ENCODE results near the gene DHRS7C. TPM values are rescaled to one million over a fixed set of nuclear protein-coding genes. Genes with fewer than 3 reads are reported as not detected.

The DHRS7C gene
- total RNA-seq, 2 experiments from 2014 or later, result not detected

DNA sequence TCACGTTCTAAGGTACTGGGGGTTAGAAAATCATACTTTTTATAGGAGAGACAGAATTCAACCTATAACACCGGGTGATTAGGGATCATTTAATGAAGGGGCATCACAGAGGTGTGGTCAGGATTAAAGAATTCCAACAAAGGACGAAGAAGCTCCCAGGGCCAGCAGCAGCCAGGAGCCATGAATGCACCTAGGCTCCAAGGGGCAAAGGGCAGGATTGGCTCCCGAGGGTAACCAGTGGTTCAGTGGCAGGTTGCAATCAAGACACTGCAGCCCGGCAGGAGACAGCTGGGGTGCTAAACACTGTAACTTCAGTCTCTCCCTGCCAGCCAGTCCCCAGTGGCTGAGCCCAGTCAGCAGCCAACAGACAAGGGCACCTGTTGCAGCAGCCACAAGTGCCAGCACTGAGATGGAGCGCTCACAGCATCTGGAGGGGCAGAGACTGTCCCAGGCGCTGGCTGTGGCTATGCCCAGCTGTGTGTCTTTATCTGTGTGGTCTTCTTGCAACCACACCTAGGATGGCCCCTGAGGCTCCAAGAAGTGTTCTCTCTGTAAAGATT is 23.9 kb downstream of the DHRS7C start:
- no peak overlapping the region for H3K4me3 Mint-ChIP-seq
- ChIA-PET POLR2A (no interaction called here), CTCF (interaction anchor here (1.8 kb wide), 1 partner anchor 12 kb away, joined by 5 read pairs; no protein-coding TSS in a partner anchor)
- H3K27ac Mint-ChIP-seq, result no peak overlapping the region
- no peak for DNase-seq
- peaks cover 5% of the 10 kb centered on the region for H3K27me3 Mint-ChIP-seq
- no peaks in the 10 kb centered on the region for H3K9me3 Mint-ChIP-seq
- H3K36me3 Mint-ChIP-seq (ENCODE audit: low read depth), result no peaks in the 10 kb centered on the region
- H3K4me1 Mint-ChIP-seq, result peaks cover 7% of the 10 kb centered on the region

DNA sequence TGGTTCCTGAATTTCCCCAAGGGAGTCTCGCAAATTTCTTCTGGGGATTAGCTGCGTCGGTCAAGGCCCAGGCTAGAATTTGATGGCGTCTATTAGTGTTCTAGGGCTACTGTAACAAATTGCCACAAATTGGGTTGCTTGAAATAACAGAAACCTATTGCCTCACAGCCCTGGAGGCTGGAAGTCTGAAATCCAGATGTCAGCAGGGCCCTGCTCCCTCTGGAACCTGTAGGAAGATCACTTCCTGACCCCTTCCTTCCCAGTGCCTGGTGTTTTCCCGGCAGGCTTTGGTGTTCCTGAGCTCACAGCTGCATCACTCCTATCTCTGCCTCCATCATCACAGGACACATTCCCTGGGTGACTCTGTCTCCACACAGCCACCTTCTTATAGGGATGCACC is 24.4 kb downstream of the DHRS7C start:
- no peaks in the 10 kb centered on the region for H3K36me3 Mint-ChIP-seq (ENCODE audit: low read depth)
- CTCF ChIA-PET, result no interaction called here
- H3K4me3 Mint-ChIP-seq, result no peak overlapping the region

DNA sequence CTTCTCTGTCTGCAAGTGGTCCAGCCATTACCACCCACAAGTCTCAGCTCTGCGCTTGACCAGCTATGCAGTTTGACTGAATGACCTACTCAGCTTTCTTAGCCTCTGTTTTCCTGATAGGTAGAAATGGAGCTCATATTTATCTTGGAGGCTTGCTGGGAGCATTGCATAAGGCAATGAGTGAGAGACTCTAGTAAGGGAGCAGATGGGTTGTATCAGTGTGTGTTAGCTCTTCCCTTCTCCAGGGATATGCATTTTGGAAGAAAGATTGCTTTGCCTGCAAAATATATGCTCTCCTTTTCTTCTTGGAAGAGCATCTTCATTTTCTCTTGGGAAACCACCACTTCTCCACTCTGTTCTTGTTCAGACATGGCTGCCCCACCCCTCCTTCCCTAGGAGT is 26.1 kb downstream of the DHRS7C start:
- DNase-seq, result no peak
- H3K4me1 Mint-ChIP-seq, result peaks cover 10% of the 10 kb centered on the region
- H3K36me3 Mint-ChIP-seq (ENCODE audit: low read depth), result no peaks in the 10 kb centered on the region
- ChIA-PET CTCF (no interaction called here), POLR2A (no interaction called here)
- no peak overlapping the region for H3K27ac Mint-ChIP-seq
- peaks cover 5% of the 10 kb centered on the region for H3K27me3 Mint-ChIP-seq
- no peak overlapping the region for H3K4me3 Mint-ChIP-seq
- H3K9me3 Mint-ChIP-seq, result no peaks in the 10 kb centered on the region

More for the DNA sequence above, 24.4 kb downstream of the DHRS7C start:
- DNase-seq, result no peak
- Mint-ChIP-seq H3K27me3 (peaks cover 5% of the 10 kb centered on the region), H3K27ac (no peak overlapping the region), H3K9me3 (no peaks in the 10 kb centered on the region), H3K4me1 (peaks cover 10% of the 10 kb centered on the region)
- POLR2A ChIA-PET, result no interaction called here

DNA sequence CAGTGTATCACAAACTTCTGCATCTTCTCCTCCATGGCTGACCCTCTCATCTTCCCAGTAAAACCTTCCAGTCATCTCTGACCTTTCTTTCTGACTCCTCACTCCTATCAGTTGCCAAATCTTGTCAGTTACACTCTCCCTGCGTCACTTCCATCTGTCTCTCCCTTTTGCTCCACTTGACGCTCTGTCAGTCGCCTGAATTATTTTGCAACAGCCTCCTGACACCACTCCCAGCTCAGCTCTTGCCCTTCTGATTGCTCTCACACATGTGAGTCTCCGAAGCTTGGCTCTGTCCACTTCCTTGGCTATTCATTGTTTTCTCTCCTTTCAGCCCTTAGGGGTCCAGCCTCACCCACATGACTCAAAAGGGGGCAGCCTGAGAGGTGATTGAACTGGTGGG is 27.7 kb downstream of the DHRS7C start:
- DNase-seq, result no peak
- H3K27ac Mint-ChIP-seq, result no peak overlapping the region
- H3K4me1 Mint-ChIP-seq, result peaks cover 10% of the 10 kb centered on the region
- ChIA-PET POLR2A (no interaction called here), CTCF (no interaction called here)
- H3K27me3 Mint-ChIP-seq, result peaks cover 5% of the 10 kb centered on the region
- H3K9me3 Mint-ChIP-seq, result no peaks in the 10 kb centered on the region
- H3K36me3 Mint-ChIP-seq (ENCODE audit: low read depth), result no peaks in the 10 kb centered on the region
- H3K4me3 Mint-ChIP-seq, result no peak overlapping the region

DNA sequence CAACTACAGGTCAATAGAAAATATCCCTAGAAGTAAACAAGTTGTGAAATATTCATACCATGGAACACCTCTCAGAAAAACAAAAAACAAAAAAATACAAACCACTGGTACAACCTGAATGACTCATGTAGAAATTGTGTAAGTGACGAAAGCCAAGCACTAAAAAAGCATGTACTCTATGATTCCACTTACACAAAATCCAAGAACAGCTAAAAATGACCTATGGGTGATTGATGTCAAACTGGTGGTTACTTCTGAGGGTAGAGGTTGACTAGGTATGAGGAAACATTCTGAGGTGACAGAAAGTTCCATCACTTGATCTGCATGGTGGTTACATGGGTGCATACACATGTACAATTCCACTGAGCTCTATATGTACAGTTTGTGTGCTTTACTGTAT is 31.1 kb downstream of the DHRS7C start:
- ChIA-PET CTCF (interaction anchor here (1.0 kb wide), 1 partner anchor 8 kb away, joined by 3 read pairs; no protein-coding TSS in a partner anchor), POLR2A (no interaction called here)
- Mint-ChIP-seq H3K27ac (no peak overlapping the region), H3K9me3 (no peaks in the 10 kb centered on the region), H3K36me3 (ENCODE audit: low read depth) (no peaks in the 10 kb centered on the region), H3K27me3 (peaks cover 5% of the 10 kb centered on the region), H3K4me3 (no peak overlapping the region), H3K4me1 (peaks cover 10% of the 10 kb centered on the region)
- DNase-seq, result no peak

DNA sequence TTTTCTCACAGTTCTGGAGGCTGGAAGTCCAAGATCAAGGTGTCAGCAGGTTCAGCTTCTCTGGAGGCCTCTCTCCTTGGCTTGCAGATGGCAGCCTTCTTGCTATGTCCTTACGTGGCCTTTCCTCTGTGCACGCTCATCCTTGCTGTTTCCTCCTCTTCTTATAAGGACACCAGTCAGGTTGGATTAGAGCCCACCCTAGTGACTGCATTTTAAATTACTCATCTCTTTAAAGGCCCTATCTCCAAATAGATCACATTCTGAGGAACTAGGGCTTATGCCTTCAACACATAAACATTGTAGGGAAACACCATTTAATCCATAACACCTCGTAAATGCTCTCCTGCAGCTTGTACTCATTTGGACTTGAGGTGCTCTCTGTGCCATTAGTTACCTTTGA is 36.3 kb downstream of the DHRS7C start:
- ChIA-PET CTCF (interaction anchor here (1.5 kb wide), 1 partner anchor 13 kb away, joined by 5 read pairs; no protein-coding TSS in a partner anchor), POLR2A (no interaction called here)
- Mint-ChIP-seq H3K4me3 (no peak overlapping the region), H3K36me3 (ENCODE audit: low read depth) (no peaks in the 10 kb centered on the region), H3K4me1 (no peaks in the 10 kb centered on the region), H3K27ac (no peak overlapping the region), H3K27me3 (peaks cover 10% of the 10 kb centered on the region), H3K9me3 (no peaks in the 10 kb centered on the region)
- no peak for DNase-seq

DNA sequence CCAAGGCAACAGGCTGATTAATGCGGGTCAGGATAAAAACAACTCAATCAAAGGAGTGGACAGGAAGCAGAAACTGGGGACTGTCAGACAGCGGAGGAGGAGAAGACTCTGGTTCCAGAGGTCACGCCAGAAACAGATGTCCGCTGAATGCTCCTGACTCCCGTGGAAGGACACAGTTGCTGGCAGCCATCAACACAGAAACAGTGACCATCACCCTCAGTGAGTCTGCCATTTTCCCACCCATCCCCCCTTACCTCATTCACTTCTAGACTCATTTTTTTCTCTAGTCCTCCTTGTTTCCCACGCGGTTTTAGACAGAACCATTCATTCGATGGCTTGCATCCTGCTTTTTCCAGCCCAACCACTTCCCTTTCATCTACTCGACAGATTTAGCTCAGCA is 40.9 kb downstream of the DHRS7C start:
- H3K4me3 Mint-ChIP-seq, result no peak overlapping the region
- H3K27me3 Mint-ChIP-seq, result peaks cover 15% of the 10 kb centered on the region
- no peaks in the 10 kb centered on the region for H3K36me3 Mint-ChIP-seq (ENCODE audit: low read depth)
- H3K27ac Mint-ChIP-seq, result no peak overlapping the region
- H3K9me3 Mint-ChIP-seq, result no peaks in the 10 kb centered on the region
- no peak for DNase-seq
- no peaks in the 10 kb centered on the region for H3K4me1 Mint-ChIP-seq
- POLR2A ChIA-PET, result no interaction called here
- CTCF ChIA-PET, result interaction anchor here (0.9 to 2.0 kb wide), 3 partner anchors 18 to 174 kb away, joined by 3 to 4 read pairs (median 4); partner anchors contain the start of gene CFAP52

DNA sequence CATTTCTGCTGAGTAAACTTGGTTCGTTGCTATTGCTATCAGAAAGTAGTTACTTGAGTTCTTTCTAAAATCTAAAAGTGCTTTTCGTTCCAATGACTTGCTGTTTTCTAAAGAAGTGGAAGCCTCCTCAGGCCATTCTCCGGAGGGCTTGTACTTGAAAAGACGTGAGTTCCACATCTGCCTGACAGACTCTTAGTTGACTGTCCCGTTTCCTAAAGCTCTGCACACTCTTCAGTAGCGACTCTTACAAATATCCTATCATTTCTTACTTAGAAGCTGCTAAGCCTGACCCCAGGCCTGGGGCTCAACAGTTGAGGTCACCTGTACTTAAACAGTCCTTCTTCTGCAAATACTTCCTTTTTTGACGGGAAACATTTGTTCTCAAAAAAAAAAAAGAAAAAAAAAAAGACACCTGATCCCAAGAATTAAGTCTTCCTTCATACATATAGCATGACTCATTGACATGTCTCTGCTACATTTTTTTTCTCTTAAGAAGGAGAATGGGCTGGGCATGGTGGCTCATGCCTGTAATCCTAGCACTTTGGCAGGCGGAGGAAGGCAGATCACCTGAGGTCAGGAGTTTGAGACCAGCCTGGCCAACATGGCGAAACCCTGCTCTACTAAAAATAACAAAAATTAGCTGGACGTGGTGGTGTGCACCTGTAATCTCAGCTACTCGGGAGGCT is 61.5 kb downstream of the DHRS7C start:
- CTCF ChIA-PET, result interaction anchor here (0.5 to 0.7 kb wide), 4 partner anchors 27 to 531 kb away, joined by 3 to 4 read pairs (median 3); no protein-coding TSS in a partner anchor
- Mint-ChIP-seq H3K9me3 (no peaks in the 10 kb centered on the region), H3K36me3 (ENCODE audit: low read depth) (no peaks in the 10 kb centered on the region), H3K4me1 (no peaks in the 10 kb centered on the region), H3K27ac (no peak overlapping the region), H3K4me3 (no peak overlapping the region), H3K27me3 (peaks cover 2% of the 10 kb centered on the region)
- DNase-seq, result no peak
- POLR2A ChIA-PET, result no interaction called here

DNA sequence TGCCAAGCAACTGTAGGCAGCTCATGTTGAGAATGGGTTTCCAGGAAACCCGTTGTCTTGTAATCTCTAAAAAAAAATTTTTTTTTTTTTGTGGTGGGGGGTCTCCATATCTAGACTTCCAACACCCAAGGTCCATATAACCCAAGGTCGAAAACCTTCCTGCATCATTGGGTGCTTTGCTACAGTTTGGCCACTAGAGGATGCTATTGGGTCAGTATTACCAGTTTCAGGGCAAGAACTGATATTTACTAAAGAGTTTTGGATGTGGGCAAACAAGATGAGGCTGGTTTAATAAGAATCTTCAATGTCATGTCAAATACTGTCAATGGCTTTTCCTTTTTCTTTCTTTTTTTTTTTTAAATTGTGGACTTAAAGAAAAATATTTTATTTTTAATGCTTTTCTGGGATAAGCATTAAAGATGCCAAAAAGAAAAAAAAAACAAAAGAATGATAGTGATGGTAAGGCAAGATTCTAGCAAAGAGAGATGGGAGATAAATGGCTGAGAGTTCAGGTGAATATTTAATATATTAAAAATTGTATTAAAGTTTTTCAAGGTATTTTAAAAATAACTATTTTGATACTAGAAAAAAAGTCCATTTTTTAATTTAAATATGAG is 62.2 kb downstream of the DHRS7C start:
- CTCF ChIA-PET, result interaction anchor here (1.1 kb wide), 1 partner anchor 17 kb away, joined by 4 read pairs; no protein-coding TSS in a partner anchor
- H3K27ac Mint-ChIP-seq, result no peak overlapping the region

DNA sequence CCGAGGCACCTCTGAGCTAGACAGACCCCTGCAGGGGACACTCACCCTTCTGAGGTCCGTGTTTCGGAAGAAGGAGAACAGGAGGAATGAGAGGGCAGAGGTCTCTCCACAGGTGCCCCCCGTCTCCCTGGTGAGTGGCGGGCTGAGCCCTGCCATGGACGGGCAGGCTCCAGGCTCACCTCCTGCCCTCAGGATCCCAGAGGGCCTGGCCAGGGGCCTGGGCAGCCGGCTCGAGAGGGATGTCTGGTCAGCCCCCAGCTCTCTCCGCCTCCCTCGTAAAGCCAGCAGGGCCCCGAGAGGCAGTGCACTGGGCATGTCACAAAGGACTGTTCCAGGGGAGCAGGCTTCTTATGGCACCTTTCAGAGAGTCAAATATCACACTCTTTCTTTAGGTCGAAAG is 62.8 kb downstream of the DHRS7C start:
- H3K4me3 Mint-ChIP-seq, result no peak overlapping the region
- H3K9me3 Mint-ChIP-seq, result no peaks in the 10 kb centered on the region
- H3K27me3 Mint-ChIP-seq, result peaks cover 2% of the 10 kb centered on the region
- no peak overlapping the region for H3K27ac Mint-ChIP-seq
- ChIA-PET CTCF (interaction anchor here (1.1 kb wide), 1 partner anchor 16 kb away, joined by 4 read pairs; no protein-coding TSS in a partner anchor), POLR2A (no interaction called here)
- no peaks in the 10 kb centered on the region for H3K36me3 Mint-ChIP-seq (ENCODE audit: low read depth)
- no peaks in the 10 kb centered on the region for H3K4me1 Mint-ChIP-seq
- DNase-seq, result no peak

More for the DNA sequence above, 62.2 kb downstream of the DHRS7C start:
- POLR2A ChIA-PET, result no interaction called here
- Mint-ChIP-seq H3K9me3 (no peaks in the 10 kb centered on the region), H3K27me3 (peaks cover 2% of the 10 kb centered on the region), H3K36me3 (ENCODE audit: low read depth) (no peaks in the 10 kb centered on the region), H3K4me1 (no peaks in the 10 kb centered on the region), H3K4me3 (no peak overlapping the region)
- DNase-seq, result peak; percentile 19

DNA sequence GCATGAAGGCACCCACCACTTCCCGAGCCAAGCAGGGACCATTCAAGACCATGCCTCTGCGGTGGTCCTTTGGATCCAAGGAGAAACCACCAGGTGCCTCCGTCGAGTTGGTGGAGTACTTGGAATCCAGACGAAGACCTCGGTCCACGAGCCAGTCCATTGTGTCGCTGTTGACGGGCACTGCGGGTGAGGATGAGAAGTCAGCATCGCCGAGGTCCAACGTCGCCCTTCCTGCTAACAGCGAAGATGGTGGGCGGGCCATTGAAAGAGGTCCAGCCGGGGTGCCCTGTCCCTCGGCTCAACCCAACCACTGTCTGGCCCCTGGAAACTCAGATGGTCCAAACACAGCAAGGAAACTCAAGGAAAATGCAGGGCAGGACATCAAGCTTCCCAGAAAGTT is 63.4 kb downstream of the DHRS7C start:
- CTCF ChIA-PET, result interaction anchor here (1.1 kb wide), 1 partner anchor 16 kb away, joined by 4 read pairs; no protein-coding TSS in a partner anchor

DNA sequence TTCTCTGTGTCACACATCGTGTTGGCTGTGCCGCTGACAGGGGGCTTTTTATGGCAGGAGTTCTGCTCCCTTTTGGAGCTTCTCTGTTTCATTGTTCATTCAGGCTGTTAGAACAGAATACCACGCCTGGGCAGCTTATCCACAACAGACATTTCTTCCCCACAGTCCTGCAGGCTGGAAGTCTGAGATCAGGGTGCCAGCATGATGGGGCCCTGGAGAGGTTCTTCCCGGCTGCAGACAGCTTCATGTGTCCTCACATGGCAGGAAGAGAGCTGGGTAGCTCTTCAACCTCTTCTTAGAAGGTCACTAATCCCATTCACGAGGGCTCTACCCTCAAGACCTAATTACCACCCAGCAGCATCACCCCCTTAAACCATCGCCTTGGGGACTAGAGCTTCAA is 65.1 kb downstream of the DHRS7C start:
- Mint-ChIP-seq H3K4me1 (no peaks in the 10 kb centered on the region), H3K27me3 (peaks cover 2% of the 10 kb centered on the region), H3K9me3 (no peaks in the 10 kb centered on the region), H3K27ac (no peak overlapping the region), H3K36me3 (ENCODE audit: low read depth) (no peaks in the 10 kb centered on the region), H3K4me3 (no peak overlapping the region)
- DNase-seq, result no peak
- POLR2A ChIA-PET, result no interaction called here
- CTCF ChIA-PET, result interaction anchor here (1.0 kb wide), 1 partner anchor 16 kb away, joined by 3 read pairs; no protein-coding TSS in a partner anchor

More for the DNA sequence above, 63.4 kb downstream of the DHRS7C start:
- Mint-ChIP-seq H3K36me3 (ENCODE audit: low read depth) (no peaks in the 10 kb centered on the region), H3K9me3 (no peaks in the 10 kb centered on the region), H3K27ac (no peak overlapping the region), H3K4me1 (no peaks in the 10 kb centered on the region), H3K27me3 (peaks cover 2% of the 10 kb centered on the region), H3K4me3 (no peak overlapping the region)
- POLR2A ChIA-PET, result no interaction called here
- no peak for DNase-seq

DNA sequence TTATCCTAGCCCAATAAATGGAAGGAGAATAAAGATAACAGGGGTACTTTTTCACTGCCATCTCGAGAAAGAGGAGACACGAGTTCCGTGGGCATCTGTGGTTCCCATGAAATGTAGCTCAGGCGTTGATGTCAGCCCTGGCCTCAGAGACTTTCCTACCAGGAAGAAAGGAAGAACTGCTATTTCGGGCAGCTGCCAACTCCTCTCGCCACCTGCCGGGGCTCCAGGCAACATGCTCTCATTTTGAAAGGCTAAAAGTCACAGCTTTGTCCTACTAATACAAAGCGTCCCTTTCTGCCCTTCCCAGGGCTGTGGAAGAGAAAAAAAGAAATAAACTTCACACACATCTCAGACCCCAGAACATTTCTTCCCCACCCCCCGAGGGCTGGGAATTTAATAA is 65.8 kb downstream of the DHRS7C start:
- no peak overlapping the region for H3K27ac Mint-ChIP-seq
- no peak overlapping the region for H3K4me3 Mint-ChIP-seq
- CTCF ChIA-PET, result interaction anchor here (1.0 kb wide), 1 partner anchor 16 kb away, joined by 3 read pairs; no protein-coding TSS in a partner anchor
- POLR2A ChIA-PET, result no interaction called here
- H3K9me3 Mint-ChIP-seq, result no peaks in the 10 kb centered on the region
- H3K36me3 Mint-ChIP-seq (ENCODE audit: low read depth), result no peaks in the 10 kb centered on the region
- H3K4me1 Mint-ChIP-seq, result no peaks in the 10 kb centered on the region
- no peak for DNase-seq
- no peaks in the 10 kb centered on the region for H3K27me3 Mint-ChIP-seq
